GM18508 (cell line): Measurements from ENCODE around the gene TGM5.
A peak's percentile ranks its signal among the peaks of the same experiment; 100 is the strongest.
"Not testable (repeated sequence)": the region's sequence is repeated elsewhere in the genome, so short reads cannot be mapped to it uniquely, and the experiment has no call there.

Experiments
- ATAC-seq: cut with Tn5 transposase; IDR thresholded peaks from one replicate; pipeline ENCODE4 v1.9.1; 2021; ENCODE audit warnings: moderate number of reproducible peaks; ENCODE audit not compliant: insufficient read depth, unreplicated experiment

Gene TGM5

DNA sequence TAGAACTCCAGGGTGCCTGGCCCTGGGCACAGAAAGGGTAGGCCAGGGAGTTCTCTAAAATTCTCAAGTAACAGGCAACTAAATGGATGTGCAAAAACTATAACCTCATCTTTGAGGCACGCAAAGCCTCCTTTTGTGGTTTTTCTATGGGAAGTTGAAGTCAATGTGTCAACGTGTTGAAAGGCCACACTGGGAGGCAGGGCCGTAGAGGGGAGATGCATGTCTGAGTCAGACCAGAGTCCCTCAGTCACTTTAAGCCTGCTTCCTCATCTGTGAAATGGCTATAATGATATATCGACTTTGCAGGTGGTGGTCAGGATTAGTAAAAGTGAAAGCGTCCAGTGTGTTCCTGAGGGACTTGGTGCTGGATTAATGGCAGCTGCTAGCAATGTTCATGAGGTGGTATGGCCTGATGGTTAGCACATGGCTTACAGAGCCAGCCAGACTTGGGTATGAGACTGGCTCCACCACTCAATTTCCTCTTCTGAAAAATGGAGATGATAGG, 17.0 kb downstream of the TGM5 start:
- no peak for ATAC-seq

DNA sequence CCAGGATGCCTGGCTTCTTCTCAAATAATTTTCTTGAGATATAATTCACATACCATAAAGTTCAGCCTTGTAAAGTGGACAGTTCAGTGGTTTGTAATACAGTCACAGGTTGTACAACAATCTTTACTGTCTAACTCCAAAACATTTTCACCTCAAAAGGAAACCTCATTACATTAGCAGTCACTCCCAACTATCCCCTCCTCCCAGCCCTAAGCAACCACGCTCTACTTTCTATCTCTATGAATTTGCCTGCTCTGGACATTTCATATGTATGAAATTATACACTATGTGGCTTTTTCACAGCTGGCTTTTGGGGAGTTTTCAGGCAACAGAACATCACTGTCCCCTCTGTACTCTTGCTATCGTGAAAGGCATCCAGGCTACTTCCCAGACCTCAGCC, 17.5 kb downstream of the TGM5 start:
- ATAC-seq: no peak

DNA sequence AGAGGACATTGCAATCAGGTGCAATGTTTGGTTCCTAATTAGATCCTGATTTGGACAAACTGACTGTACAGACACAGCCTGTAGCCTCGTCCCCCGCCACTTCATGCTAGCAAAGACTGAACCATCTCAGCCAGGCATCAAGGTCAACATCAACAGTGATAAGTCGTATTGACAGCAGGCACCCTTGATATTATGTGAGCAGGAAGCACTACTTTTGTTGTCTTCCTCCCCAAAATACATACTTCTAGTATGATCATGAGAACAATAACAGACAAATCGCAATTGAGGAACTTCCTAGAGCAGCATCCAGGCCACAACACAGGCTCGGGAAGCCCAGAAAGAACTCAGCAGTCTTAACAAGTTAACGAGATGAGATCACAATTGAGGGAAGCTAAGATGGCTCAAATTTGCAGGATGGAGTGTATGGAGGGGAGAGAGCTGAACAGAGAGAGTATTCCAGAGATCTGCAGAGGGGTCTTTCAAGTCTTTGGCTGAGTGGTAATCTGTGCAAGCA, 20.4 kb downstream of the TGM5 start:
- ATAC-seq: no peak

DNA sequence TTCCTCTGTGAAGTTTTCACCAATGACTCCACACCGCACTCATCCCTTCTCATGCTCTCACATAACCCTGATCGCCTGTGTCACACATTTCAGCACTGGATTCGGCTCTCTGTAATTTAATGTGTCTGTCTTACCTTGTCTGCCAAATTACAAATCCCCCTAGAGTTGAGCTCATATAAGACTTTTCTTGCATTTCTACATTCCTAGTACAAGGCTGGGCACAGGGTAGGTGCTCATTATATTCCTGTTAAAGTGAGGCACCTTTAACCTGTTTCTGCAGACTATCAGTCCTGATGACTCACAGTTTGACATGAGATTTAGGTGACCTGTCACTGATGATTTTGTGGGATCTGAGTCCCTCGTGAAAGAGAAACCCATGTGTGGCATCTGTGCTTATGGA, 22.6 kb downstream of the TGM5 start:
- ATAC-seq: no peak

DNA sequence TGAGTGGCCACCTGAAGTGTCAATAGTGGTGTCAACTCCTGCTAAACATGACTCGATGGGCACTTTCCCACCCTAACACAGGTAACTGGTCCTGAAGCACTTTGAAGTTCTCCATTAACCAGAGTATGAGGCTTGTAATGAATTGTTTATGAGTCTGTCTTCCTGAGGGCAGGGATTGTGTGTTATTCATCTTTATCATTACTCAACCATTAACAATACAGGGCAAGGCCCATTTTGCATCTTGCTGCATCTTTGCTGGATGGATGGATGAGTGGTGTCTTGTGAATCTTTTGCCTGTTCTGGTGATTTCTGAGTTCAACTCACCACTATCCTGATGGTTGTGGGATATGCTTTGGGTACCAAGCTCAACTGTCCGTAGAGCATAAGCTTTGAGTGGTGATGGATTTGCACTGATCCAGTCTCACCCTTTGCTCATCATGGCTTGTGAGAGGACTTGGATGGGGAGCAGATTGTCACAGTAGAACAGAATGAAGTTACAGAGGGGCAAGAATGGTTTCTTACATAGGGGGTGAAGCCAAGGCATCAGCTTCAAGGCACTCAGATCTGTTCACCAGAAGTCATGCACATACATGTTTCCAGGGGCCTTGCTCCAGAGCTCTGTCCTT, 23.6 kb downstream of the TGM5 start:
- ATAC-seq: no peak

DNA sequence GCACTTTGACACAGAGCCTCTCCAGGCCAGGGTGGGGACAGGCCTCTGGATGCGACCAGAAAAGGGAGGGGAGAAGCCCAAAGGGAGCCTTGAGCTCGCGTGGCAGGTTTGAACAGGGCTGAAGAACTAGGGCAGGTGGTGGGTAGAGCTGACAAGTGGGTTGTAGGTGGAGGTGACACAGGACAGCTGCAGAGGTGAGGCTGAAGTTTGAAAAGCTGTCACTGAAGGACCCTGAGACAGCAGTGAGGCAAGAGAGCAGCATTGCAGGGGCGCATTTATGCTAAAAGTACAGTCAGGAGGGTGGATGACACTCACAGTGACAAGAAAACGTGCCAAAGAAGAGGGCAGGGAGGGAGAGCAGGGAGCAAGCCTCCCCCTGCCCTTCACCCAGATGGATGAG, 24.1 kb downstream of the TGM5 start:
- ATAC-seq: no peak

DNA sequence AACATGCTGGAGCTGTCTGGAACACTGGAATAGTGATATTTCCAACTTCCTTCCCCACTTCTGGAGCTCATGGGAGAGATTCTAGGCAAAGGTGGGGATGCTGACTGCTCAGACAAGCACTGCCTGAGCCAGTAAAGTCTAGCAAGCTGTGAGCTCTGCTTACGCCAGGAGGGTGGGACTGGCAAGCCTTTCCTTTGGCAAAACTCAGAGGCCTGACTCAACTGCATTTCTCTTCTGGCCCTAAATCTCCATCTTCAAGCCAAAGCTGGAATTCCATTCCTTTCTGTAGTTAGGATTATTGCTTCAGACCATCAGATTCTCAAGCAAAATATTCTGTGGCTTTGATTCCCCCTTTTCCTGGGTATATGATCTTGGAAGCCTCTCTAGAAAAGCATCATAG, 25.6 kb downstream of the TGM5 start:
- ATAC-seq: no peak

DNA sequence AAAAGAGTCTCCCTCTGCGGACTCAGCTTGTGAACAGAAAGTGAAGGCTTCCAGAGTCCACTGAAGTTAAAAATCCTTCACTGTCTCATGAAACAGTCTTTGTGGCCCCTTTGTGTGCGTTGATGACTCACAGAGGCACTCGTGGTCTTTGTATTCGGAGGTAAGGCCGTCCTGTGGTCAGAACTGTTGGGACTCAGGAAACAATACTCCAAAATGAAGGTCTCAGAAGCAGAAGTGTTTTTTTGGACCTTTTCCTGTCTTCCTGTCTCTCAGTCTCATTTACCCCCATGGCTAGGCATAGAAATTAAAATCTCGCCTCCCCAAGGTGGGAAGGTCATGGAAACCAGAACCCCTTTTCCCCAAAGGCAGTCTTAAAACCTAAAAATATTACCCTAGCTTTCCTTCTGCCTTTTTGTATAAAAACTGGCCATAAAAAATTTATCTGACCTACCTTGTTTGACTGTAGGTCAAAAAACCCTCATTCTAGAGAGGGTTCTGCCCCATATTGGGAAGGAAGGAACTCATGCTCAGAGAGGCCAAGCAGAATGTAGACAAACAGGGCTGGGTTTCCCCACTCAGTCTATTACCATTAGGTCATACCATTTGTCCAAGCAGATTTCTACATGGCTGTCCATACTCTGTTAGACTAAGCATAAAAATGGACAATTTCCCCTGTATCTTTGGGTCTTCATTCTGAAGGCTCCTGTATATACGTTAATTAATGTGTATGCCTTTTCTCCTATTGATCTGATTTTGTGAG, 26.8 kb downstream of the TGM5 start:
- no peak for ATAC-seq

DNA sequence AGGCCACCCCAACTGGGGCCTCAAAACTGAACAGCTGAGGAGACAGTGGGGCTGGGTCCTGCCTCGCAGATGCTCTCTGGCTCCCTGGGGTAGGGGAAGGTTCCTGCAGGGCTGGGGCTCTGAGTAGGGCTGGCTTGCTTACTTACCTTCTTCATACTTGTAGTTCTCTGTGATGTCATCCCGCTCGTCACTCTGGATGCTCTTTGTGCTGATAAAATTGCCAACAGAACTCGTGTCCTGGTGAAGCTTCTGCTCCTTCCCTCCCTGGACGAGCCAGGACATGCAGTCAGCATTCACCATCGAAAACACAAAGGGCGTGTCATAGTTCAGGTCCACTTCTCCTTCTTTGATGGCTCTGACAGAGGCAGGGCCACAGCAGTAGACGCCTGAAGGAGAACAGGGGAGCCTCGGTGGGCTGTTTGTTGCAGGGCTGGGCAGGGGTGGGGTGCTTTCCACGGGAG, 28.0 kb downstream of the TGM5 start:
- ATAC-seq: no peak

DNA sequence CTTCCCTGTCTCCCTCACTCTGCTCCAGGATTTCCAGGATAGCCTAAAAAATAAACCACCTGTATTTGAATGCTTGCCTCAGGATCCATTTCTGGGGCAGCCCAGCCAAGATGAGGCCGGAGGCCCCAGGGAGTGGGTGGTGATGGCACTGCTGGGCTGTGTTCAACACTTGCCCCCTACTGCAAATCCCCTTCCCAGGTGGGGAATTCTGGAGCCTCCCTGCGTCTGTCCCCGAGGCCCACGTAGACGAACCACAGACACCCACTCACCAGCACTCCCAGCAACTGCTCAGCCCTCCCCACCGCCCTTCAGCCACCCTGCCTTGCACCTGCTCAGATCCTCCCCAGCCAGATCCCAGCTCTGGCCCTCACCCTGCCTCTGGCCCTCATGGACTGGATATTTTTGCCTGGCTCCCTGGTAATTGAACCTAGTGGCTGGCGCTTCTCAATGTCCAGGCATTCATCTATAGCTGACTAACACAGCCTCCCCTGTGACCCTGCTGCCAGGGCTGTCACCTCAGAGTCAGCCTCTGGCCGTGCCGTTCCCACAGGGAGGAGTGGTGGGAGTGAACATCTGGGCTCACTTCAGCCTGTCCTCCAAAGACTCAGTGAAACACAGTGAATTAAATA, 28.8 kb downstream of the TGM5 start:
- no peak for ATAC-seq

DNA sequence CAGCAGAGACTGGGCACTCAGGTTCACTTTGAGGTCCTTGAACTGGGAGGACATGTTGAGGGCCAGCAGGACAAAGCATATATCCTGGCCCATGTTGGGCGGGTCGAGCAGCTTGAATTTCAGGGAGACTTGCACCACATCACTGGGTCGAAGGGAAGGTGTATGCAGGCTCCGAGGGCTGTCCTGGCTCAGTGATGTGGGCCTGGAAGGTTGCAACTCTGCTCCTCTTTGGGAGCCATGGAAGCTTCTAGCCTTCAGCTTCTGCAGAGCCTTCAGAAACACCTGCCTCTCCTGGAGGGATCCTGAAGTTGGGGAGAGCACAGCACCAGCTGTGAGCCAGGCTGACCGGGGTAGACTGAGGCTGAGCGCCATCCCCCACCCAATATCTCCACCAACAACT, 31.2 kb downstream of the TGM5 start:
- ATAC-seq: no peak

DNA sequence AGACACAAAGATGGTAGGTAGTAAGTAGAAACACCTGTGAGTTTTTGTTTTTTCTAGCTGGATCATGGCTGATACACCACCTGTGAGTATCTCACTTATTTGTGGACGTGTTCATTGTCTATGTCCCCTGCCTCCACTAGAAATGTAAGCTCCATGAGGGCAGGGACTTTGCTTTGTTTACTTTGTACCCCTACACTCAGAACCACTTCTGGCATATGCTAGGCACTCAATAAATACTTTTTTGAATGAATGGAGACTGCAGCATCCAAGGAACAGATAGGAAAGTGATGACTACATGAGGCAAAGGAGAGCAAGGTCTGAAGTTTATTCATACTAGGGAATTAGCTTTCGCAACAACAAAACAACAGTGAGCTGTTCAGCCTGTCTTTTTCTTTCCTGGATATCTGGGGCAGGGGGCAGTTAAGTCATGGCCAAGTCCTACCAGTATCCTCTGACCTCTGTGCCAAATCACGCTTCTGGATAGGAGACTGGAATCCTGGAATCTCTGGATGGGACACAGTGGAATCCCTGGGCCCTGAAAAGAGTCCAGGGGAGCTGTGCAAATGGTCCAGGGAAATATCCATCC, 34.3 kb downstream of the TGM5 start:
- no peak for ATAC-seq

DNA sequence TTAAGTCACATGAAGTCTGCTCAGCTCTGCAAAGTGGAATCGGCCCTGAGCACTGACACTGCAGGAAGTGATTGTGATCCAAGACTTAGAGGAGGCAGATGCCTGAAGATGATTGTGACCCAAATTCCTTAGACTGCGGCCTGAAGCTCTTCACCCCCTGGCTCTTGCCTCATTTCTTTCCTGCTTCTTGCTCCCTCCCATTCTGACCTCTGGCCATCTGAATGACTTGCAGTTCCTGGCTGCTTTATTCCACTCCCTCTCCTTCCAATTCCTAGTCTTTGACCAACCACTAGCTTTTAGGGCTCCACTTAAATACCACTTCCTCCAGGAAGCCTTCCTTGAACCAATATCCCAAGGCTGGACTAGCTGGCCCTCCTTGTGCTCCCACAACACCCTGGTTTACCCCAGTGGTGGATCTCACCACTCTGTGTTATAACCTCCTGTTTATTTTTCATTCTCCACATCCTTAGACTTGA, 36.0 kb downstream of the TGM5 start:
- ATAC-seq: no peak

DNA sequence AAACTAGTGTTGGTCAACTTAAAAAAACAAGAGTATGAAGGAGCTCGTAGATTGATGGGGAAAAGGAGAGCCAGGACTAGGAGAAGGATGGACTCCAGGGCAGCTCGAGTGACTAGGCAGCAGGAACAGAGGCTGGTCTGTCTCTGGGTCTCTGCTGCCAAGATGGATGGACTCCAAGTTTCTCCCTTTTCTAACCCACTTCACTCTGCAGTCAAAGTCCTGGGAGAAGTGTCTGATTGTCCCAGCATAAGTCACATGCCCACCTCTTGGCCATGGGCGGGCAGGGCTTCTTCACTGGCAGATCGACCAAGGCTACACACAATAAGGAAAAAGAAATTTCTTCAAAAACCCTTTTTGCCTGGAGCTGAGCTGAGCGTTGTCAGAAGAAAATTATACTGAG, 36.8 kb downstream of the TGM5 start:
- ATAC-seq: no peak

DNA sequence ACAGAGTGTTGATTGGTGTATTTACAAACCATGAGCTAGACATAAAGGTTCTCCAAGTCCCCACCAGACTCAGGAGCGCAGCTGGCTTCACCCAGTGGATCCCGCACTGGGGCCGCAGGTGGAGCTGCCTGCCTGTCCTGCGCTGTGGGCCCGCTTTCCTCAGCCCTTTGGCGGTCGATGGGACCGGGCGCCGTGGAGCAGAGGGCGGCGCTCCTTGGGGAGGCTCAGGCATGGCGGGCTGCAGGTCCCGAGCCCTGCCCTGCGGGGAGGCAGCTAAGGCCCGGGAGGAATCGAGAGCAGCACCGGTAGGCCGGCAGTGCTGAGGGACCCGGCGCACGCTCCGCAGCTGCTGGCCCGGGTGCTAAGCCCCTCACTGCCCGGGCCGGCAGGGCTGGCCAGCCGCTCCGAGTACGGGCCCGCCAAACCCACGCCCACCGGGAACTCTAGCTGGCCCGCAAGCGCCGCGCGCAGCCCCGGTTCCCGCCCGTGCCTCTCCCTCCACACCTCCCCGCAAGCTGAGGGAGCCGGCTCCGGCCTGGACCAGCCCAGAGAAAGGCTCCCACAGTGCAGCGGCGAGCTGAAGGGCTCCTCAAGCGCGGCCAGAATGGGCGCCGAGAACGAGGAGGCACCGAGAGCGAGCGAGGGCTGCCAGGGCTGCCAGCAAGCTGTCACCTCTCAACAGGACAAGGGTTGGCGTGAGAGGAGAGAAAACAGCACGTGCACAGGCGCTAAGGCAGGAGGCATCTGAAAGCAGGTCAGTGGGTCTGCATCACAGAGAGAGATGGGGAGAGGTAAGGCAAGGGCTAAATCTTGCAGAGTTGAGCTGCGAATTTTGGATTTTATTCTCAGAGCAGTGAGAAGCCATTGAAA, 40.1 kb downstream of the TGM5 start:
- no peak for ATAC-seq

DNA sequence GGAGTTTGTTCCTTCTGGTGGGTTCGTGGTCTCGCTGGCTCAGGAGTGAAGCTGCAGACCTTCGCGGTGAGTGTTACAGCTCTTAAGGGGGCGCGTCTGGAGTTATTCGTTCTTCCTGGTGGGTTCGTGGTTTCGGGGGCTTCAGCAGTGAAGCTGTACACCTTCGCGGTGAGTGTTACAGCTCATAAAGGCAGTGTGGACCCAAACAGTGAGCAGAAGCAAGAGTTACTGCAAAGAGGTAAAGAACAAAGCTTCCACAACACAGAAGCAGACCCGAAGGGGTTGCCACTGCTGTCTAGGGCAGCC, 40.8 kb downstream of the TGM5 start:
- ATAC-seq: not testable (repeated sequence)

DNA sequence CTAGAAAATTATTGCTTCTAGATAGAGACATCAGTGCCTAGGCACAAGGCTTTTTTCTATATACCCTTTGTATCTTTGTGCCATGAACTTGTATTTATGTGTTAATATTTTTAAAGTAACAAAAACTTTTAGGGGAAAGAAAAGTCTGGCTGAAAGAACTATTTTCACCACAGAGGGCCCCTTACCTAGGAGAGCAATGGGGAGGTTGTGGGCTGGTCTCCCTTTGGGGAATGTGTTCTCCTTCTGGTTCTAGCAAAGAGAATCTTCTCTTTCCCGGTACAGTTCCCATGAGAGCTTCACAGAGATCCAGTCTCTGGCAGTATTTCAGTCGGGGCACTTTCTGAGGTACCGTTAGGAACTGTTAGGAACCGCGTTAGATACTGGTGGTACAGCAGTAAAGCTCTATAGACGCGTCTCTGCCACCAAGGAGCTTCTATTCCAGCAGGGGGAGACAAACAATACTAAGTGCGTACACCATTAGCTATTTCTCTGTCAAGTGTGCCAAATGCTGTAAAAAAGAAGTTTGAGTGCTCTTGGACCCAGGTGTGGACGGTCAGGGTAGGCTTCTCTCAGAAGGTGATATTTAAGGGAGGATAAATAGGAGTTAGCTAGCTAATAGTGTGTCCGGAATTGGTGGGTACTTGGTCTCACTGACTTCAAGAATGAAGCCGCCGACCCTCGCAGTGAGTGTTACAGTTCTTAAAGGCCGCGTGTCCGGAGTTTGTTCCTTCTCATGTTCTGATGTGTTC, 41.4 kb downstream of the TGM5 start:
- peak; percentile 40 for ATAC-seq

DNA sequence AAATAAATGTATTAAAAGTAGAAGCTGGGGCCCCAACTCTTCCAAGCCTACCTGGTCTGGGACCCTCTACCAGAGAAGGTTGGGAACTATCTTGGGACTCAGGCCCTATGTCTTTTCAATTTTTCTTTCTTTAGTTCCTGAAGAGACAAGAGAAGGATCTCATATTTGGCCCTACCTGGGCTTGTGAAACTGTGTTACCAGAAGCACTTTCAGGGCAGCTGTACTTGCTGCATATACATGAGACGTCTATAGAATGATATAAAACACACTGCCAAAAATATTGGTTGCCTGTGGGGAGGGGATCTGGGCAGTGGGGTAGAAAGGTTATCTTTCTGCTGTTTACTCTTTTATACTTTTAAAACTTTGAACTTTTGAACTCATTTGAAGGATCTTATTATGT, 45.3 kb downstream of the TGM5 start:
- no peak for ATAC-seq

DNA sequence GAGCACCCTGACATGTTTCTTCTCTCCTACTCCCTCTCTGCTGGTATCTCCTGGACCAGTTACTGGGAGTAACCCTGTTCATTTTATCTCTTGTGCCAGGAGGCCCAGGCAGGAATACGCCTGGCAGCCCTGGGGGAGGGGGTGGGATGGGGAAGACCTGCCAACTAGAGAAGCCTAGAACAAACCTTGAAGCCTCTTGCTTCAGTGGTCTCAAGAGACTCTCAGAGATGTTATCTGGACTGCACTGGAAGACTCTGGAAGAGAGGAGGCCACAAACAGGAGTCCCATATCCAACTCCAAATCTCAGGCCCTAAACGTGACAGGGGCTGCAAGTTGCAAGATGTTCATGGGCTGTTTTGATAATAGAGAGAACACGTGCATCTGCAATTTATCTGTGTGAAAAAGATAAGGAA, 45.7 kb downstream of the TGM5 start, which contains the start of gene EPB42:
EPB42 (minus strand) TSS at position 28 of the 413 bp plus-strand sequence. CDS start 193 bp downstream, outside the sequence.
- ATAC-seq: no peak
